Heart left ventricle (tissue), 16 donors: ENCODE results near the gene RGPD6. TPM values are rescaled to one million over a fixed set of nuclear protein-coding genes. Genes with fewer than 3 reads are reported as not detected.
"Not testable (repeated sequence)": the region's sequence is repeated elsewhere in the genome, so short reads cannot be mapped to it uniquely, and the experiment has no call there.

Source experiments
- ATAC-seq, 4 donors: fragments of 200-7000 bp; cut with Tn5 transposase; one replicate each; pipeline ENCODE4 v1.9.1; 2020 to 2022; ENCODE audit warnings: moderate library complexity in 4 of 4, mild to moderate bottlenecking in 3 of 4, moderate number of reproducible peaks in 1 of 4
- DNase-seq, 5 donors: peaks; one replicate each; pipeline ENCODE4 v3.0.0-alpha.2; 2020
- H3K27ac ChIP-seq, 12 donors: fragments of 200-600 bp; sonication (generic) in 4 of 12; one replicate each; pipeline versions ENCODE4 v1.5.0 to v1.8.0; 2016 to 2022; ENCODE audit warnings: mild to moderate bottlenecking in 2 of 12
- H3K27me3 ChIP-seq, 9 donors: fragments of 200-600 bp; sonication (generic) in 2 of 9; one replicate each; pipeline versions ENCODE4 v1.5.1 to v1.8.0; 2016 to 2022; ENCODE audit warnings: mild to moderate bottlenecking in 3 of 9
- H3K36me3 ChIP-seq, 9 donors: fragments of 200-600 bp; sonication (generic) in 2 of 9; one replicate each; pipeline versions ENCODE4 v1.5.0 to v1.8.0; 2018 to 2022; ENCODE audit warnings: mild to moderate bottlenecking in 2 of 9
- H3K4me1 ChIP-seq, 12 donors: fragments of 200-600 bp; sonication (generic) in 4 of 12; one replicate each; pipeline versions ENCODE4 v1.5.0 to v1.8.0; 2016 to 2022; ENCODE audit warnings: mild to moderate bottlenecking in 3 of 12
- H3K4me3 ChIP-seq, 12 donors: fragments of 200-600 bp; sonication (generic) in 4 of 12; one replicate each; pipeline versions ENCODE4 v1.5.0 to v1.8.0; 2017 to 2022; ENCODE audit warnings: mild to moderate bottlenecking in 9 of 12, moderate library complexity in 4 of 12
- H3K9me3 ChIP-seq, 12 donors: fragments of 200-600 bp; sonication (generic) in 4 of 12; one replicate each; pipeline versions ENCODE4 v1.5.0 to v1.8.0; 2016 to 2022; ENCODE audit warnings: mild to moderate bottlenecking in 1 of 12
- WGBS, 4 donors: extraction: QIAGEN DNeasy Blood & Tissue Kit in 2 of 4; methylation state at CpG; one replicate each; pipeline versions ENCODE4 v1.1.5 to v1.1.7; 2013 to 2018; 5-methylcytosine and 5-hydroxymethylcytosine counted together
- intact Hi-C, 10 donors: fragments of 100-400 bp; cut with DNase I; formaldehyde crosslinking; loops; one replicate each; pipeline versions ENCODE4 v1.11.1 to v1.14.2; 2022
- polyA plus RNA-seq, 2 donors: library from polyadenylated mRNA; stranded (reverse); fragments of 200-250 nt; gene quantifications; one replicate each; pipeline ENCODE4 v1.2.3, GENCODE V29; 2013
- total RNA-seq, 9 donors: library from RNA; depleted of rRNA in 2 of 9; stranded (reverse); fragments of >200 nt in 2 of 9; fragmentation: NEBNext Ultra II Directional in 3 of 9; extraction: Animal tissue kit (Norgen Biotek cat#: 25700) in 3 of 9; gene quantifications; one replicate each; pipeline versions ENCODE4 v1.1.0 to v1.2.4, GENCODE V29; 2016 to 2023
- donor health status: ischemic (EF 13 %, LVEDD 7.1; RV severe dilation, severe dysfunction).
- donor health status: healthy with polysubstance abuse.
- donor health status: DM: no; HTN: yes; CAD: no.
- donor health status: DM: no; HTN: no; CAD: no.
- donor health status: ischemic (EF 25% LVEDD 6.9; RV normal size, moderate dysfunction).
- donor health status: ischemic (EF 25% LVEDD 5.7; RV mildly dilated, moderate dysfunction).
- donor health status: healthy.
- donor health status: DM: yes; HTN: yes; CAD: no.
- donor health status: ischemic (EF 35%, LVEDD 5.7; RV mildly dilated, moderate dysfunction).
- donor health status: nonischemic (EF 11% LVEDD 7.7; RV severe dilation, severe dysfunction).
- donor health status: DM: yes; HTN: yes; CAD: no.
- donor health status: PGD.
- donor health status: ischemic (EF 29% LVEDD 5.4; RV normal size, mild dysfunction).
- donor health status: nonischemic (EF 23%, LVEDD 6.1; RV moderate dilation, normal function).

The RGPD6 gene
- total and polyA plus RNA-seq, 11 donors: 8.7 to 23.9 (median 15.3) TPM

DNA sequence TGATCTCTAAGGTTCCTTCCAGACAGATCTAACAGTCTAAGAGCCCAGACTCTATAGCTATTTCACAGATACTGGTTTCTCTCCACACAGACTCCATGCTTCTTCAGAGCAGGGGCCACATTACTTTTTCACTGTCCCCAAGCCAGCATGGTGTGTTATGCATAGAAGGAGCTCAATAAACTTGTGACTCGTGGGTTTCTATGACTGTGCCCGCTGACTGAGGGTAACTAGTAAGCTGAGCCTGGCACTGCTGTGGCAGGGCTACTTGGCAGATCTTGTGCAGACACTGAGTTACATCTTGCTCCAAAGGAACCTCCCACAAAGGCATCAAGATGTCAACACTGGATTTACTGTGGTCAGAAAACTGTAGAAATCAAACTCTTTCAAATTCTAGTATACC, 15.0 kb upstream of the RGPD6 start:
- H3K27me3 ChIP-seq: not testable (repeated sequence)
- WGBS, 4 donors: no CpG with 5 or more reads among the region's 2 CpGs

DNA sequence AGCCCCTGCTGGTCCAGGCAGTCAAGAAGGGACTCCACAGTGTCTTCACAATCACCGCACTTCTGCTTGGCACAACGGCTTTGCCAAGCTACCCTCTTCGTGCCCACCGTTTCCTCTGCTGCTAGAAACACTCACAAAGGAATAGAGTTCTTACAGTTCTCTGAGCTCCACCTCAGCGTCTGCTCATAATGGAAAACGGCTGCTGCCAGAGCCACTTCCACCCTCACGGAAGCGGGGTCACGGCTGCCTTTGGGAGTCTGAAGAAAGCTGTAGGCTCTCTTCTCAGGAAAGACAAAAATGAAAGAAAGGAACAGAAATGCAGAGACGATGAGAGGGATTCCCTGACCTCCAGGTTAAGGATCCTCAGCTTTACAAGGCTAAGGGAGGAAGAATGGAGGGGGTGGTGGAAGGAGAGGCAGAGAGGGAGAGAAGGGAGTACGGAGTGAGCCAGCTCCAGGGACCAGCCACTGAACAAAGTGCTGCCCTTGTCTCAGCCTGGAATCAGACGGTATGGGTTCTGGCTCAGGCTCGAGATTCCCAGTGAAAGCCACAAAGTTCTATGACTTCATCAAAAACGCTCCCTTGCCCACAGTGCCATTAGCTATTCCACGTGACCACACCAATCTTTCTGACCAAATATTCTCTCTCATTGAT, 12.8 kb upstream of the RGPD6 start:
- intact Hi-C loops, H3K36me3 ChIP-seq, H3K4me1 ChIP-seq, H3K4me3 ChIP-seq, H3K27ac ChIP-seq, DNase-seq, H3K9me3 ChIP-seq, H3K27me3 ChIP-seq, ATAC-seq: not testable (repeated sequence)
- no CpG with 5 or more reads among the region's 15 CpGs for WGBS, 4 donors

More for the DNA sequence above, 15.0 kb upstream of the RGPD6 start:
- H3K36me3 ChIP-seq, H3K9me3 ChIP-seq, intact Hi-C loops, ATAC-seq, H3K4me3 ChIP-seq, DNase-seq, H3K27ac ChIP-seq, H3K4me1 ChIP-seq: not testable (repeated sequence)

- H3K4me3 ChIP-seq, H3K36me3 ChIP-seq, H3K4me1 ChIP-seq, H3K9me3 ChIP-seq, DNase-seq, H3K27ac ChIP-seq, intact Hi-C loops, H3K27me3 ChIP-seq: not testable (repeated sequence)
- WGBS, 4 donors: no CpG with 5 or more reads among the region's 1 CpG
- peak; percentile 75 to 86 (median 80) for ATAC-seq
Observed at GRCh38 chr2:110588520-110588919, 11.5 kb upstream of the RGPD6 start.

- H3K9me3 ChIP-seq, intact Hi-C loops, H3K27ac ChIP-seq, H3K27me3 ChIP-seq, ATAC-seq, H3K4me1 ChIP-seq, H3K4me3 ChIP-seq, DNase-seq, H3K36me3 ChIP-seq: not testable (repeated sequence)
- WGBS, 4 donors: no CpG with 5 or more reads among the region's 12 CpGs
Observed at GRCh38 chr2:110579216-110579965, 2.4 kb upstream of the RGPD6 start.

DNA sequence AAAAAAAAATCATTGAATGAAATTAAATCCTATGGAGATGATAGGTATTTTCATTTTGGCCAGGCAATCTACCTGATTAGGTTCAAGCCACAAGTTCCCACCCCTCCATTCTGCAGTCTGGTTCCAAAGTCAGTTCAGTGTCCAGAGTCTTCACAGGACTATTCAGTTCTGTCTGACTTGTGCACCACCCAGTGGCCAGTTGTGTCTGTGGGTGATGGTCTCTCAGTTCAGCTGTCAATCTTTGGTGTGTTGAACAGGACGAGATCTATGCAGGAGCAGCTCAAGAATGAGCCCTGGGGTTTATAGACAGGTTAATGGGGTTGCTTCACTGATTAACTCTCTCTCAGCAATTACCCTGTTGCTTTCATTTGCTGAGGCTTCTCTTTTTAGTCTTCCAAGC, 1.4 kb upstream of the RGPD6 start:
- no CpG with 5 or more reads among the region's 1 CpG for WGBS, 4 donors
- ATAC-seq: peak; percentile 31 to 67 (median 46)

DNA sequence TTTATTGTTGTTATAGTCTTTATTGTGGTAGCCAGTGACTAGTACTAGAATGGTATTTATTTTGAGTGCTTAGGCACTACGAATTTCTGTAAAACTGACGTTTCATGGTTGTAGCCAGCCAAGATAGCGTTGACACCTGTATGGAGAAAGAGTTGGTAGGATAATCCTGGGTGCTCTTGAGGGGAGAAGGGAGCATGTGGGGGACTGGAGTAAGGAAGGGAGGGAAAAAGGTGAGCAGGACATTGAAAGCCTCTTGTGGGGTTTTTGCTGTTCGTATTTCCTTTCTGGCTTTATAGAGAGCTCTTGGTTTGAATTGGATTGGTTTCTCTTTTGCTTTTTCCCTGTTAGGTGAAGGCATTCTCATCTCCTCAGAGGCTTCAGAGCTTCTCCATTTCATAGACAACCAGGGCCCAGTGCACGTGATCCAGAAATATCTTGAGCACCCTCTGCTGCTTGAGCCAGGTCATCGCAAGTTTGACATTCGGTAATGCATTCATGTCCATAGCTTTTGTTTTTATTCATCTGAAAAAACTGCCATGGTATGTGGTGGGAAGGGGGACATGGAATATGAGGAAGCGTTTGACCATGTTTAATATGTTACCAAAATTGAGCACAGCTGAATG, 77.2 kb downstream of the RGPD6 start:
- H3K27me3 ChIP-seq, H3K27ac ChIP-seq, H3K9me3 ChIP-seq, intact Hi-C loops, H3K4me1 ChIP-seq, DNase-seq, H3K4me3 ChIP-seq, H3K36me3 ChIP-seq: not testable (repeated sequence)
- WGBS, 4 donors: no CpG with 5 or more reads among the region's 8 CpGs
- peak in 3 of 4 donors; percentile 42 to 77 (median 56) for ATAC-seq

More for the DNA sequence above, 1.4 kb upstream of the RGPD6 start:
- DNase-seq, H3K9me3 ChIP-seq, H3K36me3 ChIP-seq, H3K4me3 ChIP-seq, H3K27ac ChIP-seq, H3K4me1 ChIP-seq, H3K27me3 ChIP-seq, intact Hi-C loops: not testable (repeated sequence)

DNA sequence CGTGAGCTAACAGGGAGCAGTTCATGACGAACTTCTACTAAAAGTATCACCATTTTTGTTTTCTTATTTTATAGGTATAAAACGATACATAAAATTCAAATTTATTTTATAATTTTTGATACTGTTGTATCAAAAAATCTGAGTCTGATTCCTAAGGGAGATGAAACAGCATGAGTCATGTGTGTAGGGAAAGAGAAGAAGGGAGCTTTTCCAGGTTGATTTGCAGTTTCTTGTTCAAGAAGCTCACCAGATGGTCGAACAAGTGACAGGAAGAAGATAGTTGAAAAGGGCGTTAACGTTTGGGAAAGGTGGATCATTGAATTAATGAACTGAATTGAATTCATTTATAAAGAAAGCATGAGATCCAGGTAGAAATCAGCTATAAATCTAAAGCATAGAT, 81.0 kb downstream of the RGPD6 start:
- H3K27me3 ChIP-seq: not testable (repeated sequence)

DNA sequence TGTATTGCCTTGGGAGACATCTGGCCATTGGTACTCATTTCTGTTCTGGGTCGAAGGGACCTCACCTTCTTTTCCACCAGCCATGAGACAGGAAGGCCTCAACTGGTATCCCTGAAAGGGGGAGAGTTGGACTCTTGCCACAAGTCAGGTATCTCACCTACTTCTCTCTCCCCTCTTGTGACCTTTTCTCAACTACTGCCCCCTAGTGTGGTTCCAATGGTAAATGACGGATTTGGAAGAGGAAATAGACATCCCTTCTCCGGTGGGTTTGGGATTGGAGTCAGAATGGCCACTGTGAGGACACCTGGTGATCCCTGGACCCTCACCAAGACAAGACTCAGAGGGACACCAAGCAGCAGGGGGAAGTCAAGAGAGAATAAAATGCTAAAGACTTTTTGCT, 82.5 kb downstream of the RGPD6 start:
- H3K36me3 ChIP-seq, H3K4me1 ChIP-seq, H3K27ac ChIP-seq, H3K4me3 ChIP-seq, H3K9me3 ChIP-seq, ATAC-seq, DNase-seq, H3K27me3 ChIP-seq, intact Hi-C loops: not testable (repeated sequence)
- WGBS, 4 donors: no CpG with 5 or more reads among the region's 3 CpGs

More for the DNA sequence above, 81.0 kb downstream of the RGPD6 start:
- H3K27ac ChIP-seq, H3K9me3 ChIP-seq, DNase-seq, H3K4me1 ChIP-seq, H3K4me3 ChIP-seq, H3K36me3 ChIP-seq, intact Hi-C loops, ATAC-seq: not testable (repeated sequence)
- no CpG with 5 or more reads among the region's 6 CpGs for WGBS, 4 donors

- H3K27me3 ChIP-seq, DNase-seq, H3K27ac ChIP-seq, H3K36me3 ChIP-seq, H3K9me3 ChIP-seq, intact Hi-C loops, H3K4me1 ChIP-seq, ATAC-seq, H3K4me3 ChIP-seq: not testable (repeated sequence)
- WGBS, 4 donors: no CpG with 5 or more reads among the region's 1 CpG
Observed at GRCh38 chr2:110488991-110489390, 88.0 kb downstream of the RGPD6 start.

- WGBS, 4 donors: no CpG with 5 or more reads among the region's 4 CpGs
- DNase-seq, ATAC-seq, H3K4me3 ChIP-seq, H3K27ac ChIP-seq, H3K4me1 ChIP-seq, intact Hi-C loops, H3K27me3 ChIP-seq, H3K9me3 ChIP-seq, H3K36me3 ChIP-seq: not testable (repeated sequence)
Observed at GRCh38 chr2:110482697-110483096, 94.3 kb downstream of the RGPD6 start.

DNA sequence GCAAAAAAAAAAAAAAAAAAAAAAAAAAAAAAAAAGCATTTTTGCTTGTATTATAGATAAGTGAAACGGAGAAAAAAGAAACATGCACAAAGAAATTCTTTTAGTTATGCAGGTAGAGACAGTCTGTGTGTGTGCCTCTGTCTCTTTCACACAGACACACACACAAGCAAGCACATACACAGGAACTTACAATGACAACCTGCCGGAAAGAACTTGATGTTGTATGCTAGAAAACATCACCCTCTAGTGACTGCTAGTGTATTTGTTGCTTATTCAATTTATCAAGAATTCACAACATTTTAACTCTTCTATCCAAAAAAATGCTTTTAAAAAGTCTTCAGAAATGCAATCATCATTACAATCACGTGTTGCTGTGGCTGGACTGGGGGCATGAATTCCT, 95.8 kb downstream of the RGPD6 start:
- DNase-seq, H3K36me3 ChIP-seq, H3K27me3 ChIP-seq, intact Hi-C loops, H3K27ac ChIP-seq, H3K9me3 ChIP-seq, H3K4me3 ChIP-seq, H3K4me1 ChIP-seq: not testable (repeated sequence)
- ATAC-seq: peak in 2 of 4 donors; percentile 68 to 71
- WGBS, 4 donors: no CpG with 5 or more reads among the region's 3 CpGs
